GM23248 (cell line): ENCODE data around the gene AGMO. TPM values are rescaled to one million over a fixed set of nuclear protein-coding genes. Genes with fewer than 3 reads are reported as not detected.
"Not testable (repeated sequence)": the region's sequence is repeated elsewhere in the genome, so short reads cannot be mapped to it uniquely, and the experiment has no call there.

Source experiments
- DNase-seq: peaks from one replicate; pipeline ENCODE4 v3.0.0-alpha.2; 2015
- H2AFZ ChIP-seq: fragments of 200-600 bp; sonication (generic); 2 replicates; pipeline ENCODE4 v1.6.1; 2016; ENCODE audit warnings: antibody characterized with exemption
- H3F3A ChIP-seq: fragments of 200-600 bp; sonication (generic); 2 replicates; pipeline ENCODE4 v1.6.1; 2016; ENCODE audit warnings: mild to moderate bottlenecking, antibody characterized with exemption, mixed run types; ENCODE audit not compliant: insufficient read depth
- H3K27ac ChIP-seq: fragments of 200-600 bp; sonication (generic); 2 replicates; pipeline ENCODE4 v1.5.1; 2016; ENCODE audit warnings: mild to moderate bottlenecking
- H3K27me3 ChIP-seq: fragments of 200-600 bp; sonication (generic); replicated peaks from 2 replicates; pipeline ENCODE4 v1.6.1; 2016; ENCODE audit warnings: mild to moderate bottlenecking; ENCODE audit not compliant: insufficient read depth
- H3K36me3 ChIP-seq: fragments of 200-600 bp; sonication (generic); 2 replicates; pipeline ENCODE4 v1.6.1; 2016; ENCODE audit warnings: low read depth, mild to moderate bottlenecking
- H3K4me1 ChIP-seq: fragments of 200-600 bp; sonication (generic); 2 replicates; pipeline ENCODE4 v1.6.1; 2016; ENCODE audit warnings: mild to moderate bottlenecking; ENCODE audit not compliant: insufficient read depth
- H3K4me2 ChIP-seq: fragments of 200-600 bp; sonication (generic); one replicate; pipeline ENCODE4 v1.6.1; 2016; ENCODE audit warnings: mild to moderate bottlenecking; ENCODE audit not compliant: unreplicated experiment
- H3K4me3 ChIP-seq: fragments of 200-600 bp; sonication (generic); 2 replicates; pipeline ENCODE4 v1.5.1; 2016; ENCODE audit warnings: mild to moderate bottlenecking
- H3K79me2 ChIP-seq: fragments of 200-600 bp; sonication (generic); 2 replicates; pipeline ENCODE4 v1.6.1; 2016; ENCODE audit warnings: mild to moderate bottlenecking; ENCODE audit not compliant: insufficient read depth
- H3K9ac ChIP-seq: fragments of 200-600 bp; sonication (generic); 2 replicates; pipeline ENCODE4 v1.6.1; 2016; ENCODE audit warnings: mild to moderate bottlenecking
- H3K9me2 ChIP-seq: fragments of 200-600 bp; sonication (generic); 2 replicates; pipeline ENCODE4 v1.6.1; 2016; ENCODE audit warnings: mixed run types, mild to moderate bottlenecking, moderate library complexity; ENCODE audit not compliant: insufficient read depth
- H3K9me3 ChIP-seq: fragments of 200-600 bp; sonication (generic); one replicate; pipeline ENCODE4 v1.6.1; 2017; ENCODE audit warnings: low read depth
- H4K20me1 ChIP-seq: fragments of 200-600 bp; sonication (generic); 2 replicates; pipeline ENCODE4 v1.6.0; 2016; ENCODE audit not compliant: insufficient read depth
- EZH2 ChIP-seq: fragments of 200-600 bp; sonication (generic); IDR thresholded peaks from 2 replicates; pipeline ENCODE4 v1.6.1; 2018; ENCODE audit warnings: antibody characterized with exemption, mild to moderate bottlenecking; ENCODE audit not compliant: insufficient read depth, poor library complexity, severe bottlenecking
- EZH2phosphoT487 ChIP-seq: fragments of 200-600 bp; sonication (generic); IDR thresholded peaks from 2 replicates; pipeline ENCODE4 v1.6.1; 2018; ENCODE audit warnings: antibody characterized with exemption, moderate library complexity, mild to moderate bottlenecking, low read depth; ENCODE audit not compliant: insufficient read depth
- WGBS, 2 experiments: methylation state at CpG; one replicate each; pipeline ENCODE4 v1.1.6; 2015 to 2017; ENCODE audit warnings: low lambda C conversion rate in 2 of 2, low coverage in 1 of 2; ENCODE audit errors: missing lambda C conversion rate in 2 of 2; 5-methylcytosine and 5-hydroxymethylcytosine counted together
- in situ Hi-C: fragments of 300-500 bp; cut with MboI; formaldehyde crosslinking; loops from 2 replicates; pipeline ENCODE4 v1.15.0; 2020
- polyA plus RNA-seq: library from polyadenylated mRNA; unstranded; fragments of >200 nt; fragmentation: Nextera tagmentation; extraction: Ambion mirVana; gene quantifications from 2 replicates; pipeline ENCODE4 v1.2.1, GENCODE V29; 2016
- total RNA-seq: library from RNA; depleted of rRNA; stranded (reverse); fragments of >200 nt; shearing (Covaris generic); gene quantifications from 2 replicates; pipeline ENCODE4 v1.2.3, GENCODE V29; 2014

AGMO gene
- total and polyA plus RNA-seq, 2 experiments from 2014 or later = not detected

DNA sequence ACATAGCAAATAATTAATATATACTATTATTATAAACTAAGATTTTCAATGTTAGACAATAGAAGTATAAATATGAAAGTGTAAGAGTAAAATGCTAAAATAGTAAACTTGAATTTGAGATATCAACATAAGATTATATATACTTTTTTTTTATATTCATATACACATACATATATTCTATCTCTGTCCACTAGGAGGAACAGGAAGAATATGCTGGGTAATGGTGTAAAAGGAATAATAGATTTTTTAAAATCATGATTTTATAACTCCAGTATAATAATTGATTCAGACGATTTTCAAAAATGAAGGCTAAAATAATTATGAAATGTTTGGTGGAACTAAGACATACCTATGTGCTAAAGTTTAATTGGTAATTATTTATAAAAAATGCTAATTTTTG is 37.7 kb downstream of the AGMO start:
- Histone ChIP-seq H3K27me3 (no peaks in the 10 kb centered on the region), H4K20me1 (no peaks in the 10 kb centered on the region), H2AFZ (no peak overlapping the region), H3F3A (no peaks in the 10 kb centered on the region), H3K36me3 (no peaks in the 10 kb centered on the region), H3K79me2 (no peaks in the 10 kb centered on the region), H3K27ac (no peak overlapping the region), H3K4me1 (no peaks in the 10 kb centered on the region), H3K9me3 (no peaks in the 10 kb centered on the region), H3K4me2 (no peak overlapping the region), H3K9me2 (no peaks in the 10 kb centered on the region), H3K4me3 (no peak overlapping the region), H3K9ac (no peak overlapping the region)
- in situ Hi-C loops = no loop called here
- DNase-seq = no peak
- 30 to 34% methylated on average over 1 of the region's 1 CpG for WGBS, 2 experiments
- TF ChIP-seq EZH2phosphoT487 (no peak), EZH2 (no peak)

DNA sequence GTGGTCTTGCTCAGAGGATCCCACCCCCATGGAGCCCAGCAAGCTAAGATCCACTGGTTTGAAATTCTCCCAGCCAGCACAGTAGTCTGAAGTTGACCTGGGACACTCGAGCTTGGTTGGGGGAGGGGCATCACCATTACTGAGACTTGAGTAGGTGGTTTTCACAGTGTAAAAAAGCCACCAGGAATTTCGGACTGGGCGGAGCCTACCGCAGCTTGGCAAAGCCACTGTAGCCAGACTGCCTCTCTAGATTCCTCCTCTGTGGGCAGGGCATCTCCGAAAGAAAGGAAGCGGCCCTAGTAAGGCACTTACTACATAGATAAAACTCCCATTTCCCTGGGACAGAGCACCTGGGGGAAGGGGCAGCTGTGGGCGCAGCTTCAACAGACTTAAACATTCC is 44.0 kb downstream of the AGMO start:
- H2AFZ ChIP-seq, H3K9ac ChIP-seq, H3F3A ChIP-seq, H3K27me3 ChIP-seq, H3K27ac ChIP-seq, H3K4me3 ChIP-seq, H3K36me3 ChIP-seq, H3K79me2 ChIP-seq, DNase-seq, in situ Hi-C loops, H3K9me2 ChIP-seq, H4K20me1 ChIP-seq, H3K9me3 ChIP-seq, H3K4me2 ChIP-seq, H3K4me1 ChIP-seq: not testable (repeated sequence)
- 83 to 84% methylated on average over 7 of the region's 7 CpGs for whole genome bisulfite sequencing, 2 experiments

DNA sequence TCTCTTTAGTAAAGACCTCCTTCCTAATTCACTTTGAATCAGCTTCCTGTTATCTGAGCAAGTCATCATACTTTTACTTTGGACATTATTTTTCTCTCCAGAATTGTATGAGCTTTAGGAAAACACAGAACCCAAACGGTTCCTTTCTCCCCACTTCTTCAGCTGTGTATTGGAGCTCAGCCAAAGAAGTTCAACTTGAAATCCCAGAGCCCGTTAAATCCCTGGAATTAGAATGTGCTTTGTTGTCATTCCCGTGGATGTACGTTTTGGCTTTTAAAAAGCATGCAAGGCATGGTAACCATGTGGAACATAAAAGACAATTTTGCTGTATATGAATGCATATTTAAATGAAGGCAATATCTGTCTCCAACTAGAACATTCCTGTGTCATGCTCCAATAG is 46.6 kb downstream of the AGMO start:
- no peaks in the 10 kb centered on the region for H3K79me2 ChIP-seq
- no peak overlapping the region for H3K4me2 ChIP-seq
- H3K9ac ChIP-seq = no peak overlapping the region
- no peaks in the 10 kb centered on the region for H4K20me1 ChIP-seq
- no peaks in the 10 kb centered on the region for H3F3A ChIP-seq
- peak overlapping the region; percentile 63 for H2AFZ ChIP-seq
- H3K4me1 ChIP-seq = no peaks in the 10 kb centered on the region
- peak; percentile 17 for DNase-seq
- H3K27me3 ChIP-seq = no peaks in the 10 kb centered on the region
- in situ Hi-C loops = no loop called here
- H3K27ac ChIP-seq = no peak overlapping the region
- no peaks in the 10 kb centered on the region for H3K9me2 ChIP-seq
- H3K4me3 ChIP-seq = no peak overlapping the region
- no peaks in the 10 kb centered on the region for H3K36me3 ChIP-seq
- H3K9me3 ChIP-seq = no peaks in the 10 kb centered on the region
- WGBS, 2 experiments = 4 to 5% methylated on average over 4 of the region's 4 CpGs
- no peak for TF ChIP-seq EZH2
- TF ChIP-seq EZH2phosphoT487 = no peak

DNA sequence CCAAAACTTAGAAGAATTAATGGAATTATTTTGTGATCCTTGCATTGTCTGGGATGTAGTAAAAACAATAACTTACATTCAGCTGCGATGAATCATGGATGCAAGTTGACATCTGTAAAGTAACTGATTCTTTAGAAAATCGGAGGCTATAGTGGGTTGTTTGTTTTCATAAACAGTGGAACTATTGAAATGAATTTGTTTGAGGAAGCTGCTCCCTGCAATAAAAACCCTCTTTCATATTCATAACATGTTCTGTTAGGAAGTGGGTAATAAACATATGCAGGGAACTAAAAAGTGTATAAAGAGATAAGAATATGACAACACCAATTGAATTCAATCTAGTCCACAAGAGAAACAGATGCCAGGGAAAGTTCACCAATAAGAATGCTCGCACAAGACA is 53.6 kb downstream of the AGMO start:
- 49 to 54% methylated on average over 3 of the region's 3 CpGs for WGBS, 2 experiments
- no peaks in the 10 kb centered on the region for H3K9me3 ChIP-seq
- no peak overlapping the region for H3K4me3 ChIP-seq
- no peaks in the 10 kb centered on the region for H3F3A ChIP-seq
- no peak overlapping the region for H3K27ac ChIP-seq
- no peaks in the 10 kb centered on the region for H4K20me1 ChIP-seq
- no peak overlapping the region for H3K9ac ChIP-seq
- H3K4me1 ChIP-seq = 0 out of 2 replicates have a peak, but pooled peaks cover 7% of the 10 kb centered on the region
- no peaks in the 10 kb centered on the region for H3K36me3 ChIP-seq
- in situ Hi-C loops = no loop called here
- 0 out of 2 replicates have a peak overlapping the region, but pooled peaks have one; percentile 12 for H2AFZ ChIP-seq
- no peaks in the 10 kb centered on the region for H3K9me2 ChIP-seq
- peak; percentile 43 for DNase-seq
- H3K79me2 ChIP-seq = no peaks in the 10 kb centered on the region
- TF ChIP-seq EZH2phosphoT487 = no peak
- TF ChIP-seq EZH2 = no peak
- H3K4me2 ChIP-seq = no peak overlapping the region
- no peaks in the 10 kb centered on the region for H3K27me3 ChIP-seq

DNA sequence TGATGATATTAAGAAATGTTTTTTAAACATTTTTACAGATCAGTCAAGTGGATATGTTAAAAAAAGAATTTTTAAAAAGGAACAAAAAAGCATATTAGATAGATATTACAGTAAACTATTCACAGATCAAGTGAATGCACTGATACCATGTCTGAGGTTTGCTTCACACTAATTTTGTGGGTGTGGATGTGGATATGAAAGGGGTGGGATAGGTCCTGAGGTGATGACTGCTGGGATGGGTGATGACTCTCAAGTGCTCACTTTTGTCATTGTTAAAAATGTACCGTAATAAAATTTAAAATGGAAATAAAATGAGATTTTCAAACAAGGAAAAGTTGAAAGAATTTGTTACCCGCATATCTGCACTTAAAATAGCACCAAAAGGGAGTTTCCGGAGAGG is 54.1 kb downstream of the AGMO start:
- Histone ChIP-seq H3K4me2 (no peak overlapping the region), H2AFZ (no peak overlapping the region), H3K9ac (no peak overlapping the region), H3K4me3 (no peak overlapping the region), H3K79me2 (no peaks in the 10 kb centered on the region), H3F3A (no peaks in the 10 kb centered on the region), H3K9me2 (no peaks in the 10 kb centered on the region), H3K27ac (no peak overlapping the region), H3K27me3 (no peaks in the 10 kb centered on the region), H3K9me3 (no peaks in the 10 kb centered on the region), H3K4me1 (0 out of 2 replicates have a peak, but pooled peaks cover 7% of the 10 kb centered on the region), H3K36me3 (no peaks in the 10 kb centered on the region), H4K20me1 (no peaks in the 10 kb centered on the region)
- TF ChIP-seq EZH2 (no peak), EZH2phosphoT487 (no peak)
- in situ Hi-C loops = no loop called here
- WGBS, 2 experiments = 25 to 28% methylated on average over 3 of the region's 3 CpGs
- no peak for DNase-seq
